HAP-1 (cell line): Measurements from ENCODE around the gene TSHZ2.
"Not testable (repeated sequence)": the region's sequence is repeated elsewhere in the genome, so short reads cannot be mapped to it uniquely, and the experiment has no call there.

Source experiments
- DNase-seq, 2 experiments: peaks; one replicate each; pipeline ENCODE4 v3.0.0-alpha.2; 2016 to 2020; ENCODE audit warnings: low spot score in 2 of 2
- H3K27me3 ChIP-seq: fragments of 250-450 bp; sonication (Bioruptor Pico); 2 replicates; pipeline ENCODE4 v1.5.1; 2020; ENCODE audit warnings: low read depth, mild to moderate bottlenecking, moderate library complexity
- H3K36me3 ChIP-seq: fragments of 250-450 bp; sonication (Bioruptor Pico); replicated peaks from 2 replicates; pipeline ENCODE4 v1.5.1; 2020; ENCODE audit warnings: mild to moderate bottlenecking
- H3K4me1 ChIP-seq: fragments of 250-450 bp; sonication (Bioruptor Pico); 2 replicates; pipeline ENCODE4 v1.5.1; 2020; ENCODE audit warnings: mild to moderate bottlenecking
- H3K4me3 ChIP-seq: fragments of 250-450 bp; sonication (Bioruptor Pico); 2 replicates; pipeline ENCODE4 v1.5.1; 2020; ENCODE audit warnings: mild to moderate bottlenecking, moderate library complexity
- H3K9me3 ChIP-seq: fragments of 250-450 bp; sonication (Bioruptor Pico); 2 replicates; pipeline ENCODE4 v1.5.1; 2020; ENCODE audit warnings: mild to moderate bottlenecking, moderate library complexity
- in situ Hi-C: fragments of 300-500 bp; cut with MboI; formaldehyde crosslinking; loops from 3 replicates; pipeline ENCODE4 v1.14.3; 2020; ENCODE audit warnings: low sequenced_read_pairs, inconsistent platforms, mixed read lengths

TSHZ2 gene

GRCh38 chr20:53444401-53445149, 472.4 kb downstream of the TSHZ2 start:
- Histone ChIP-seq H3K9me3 (no peaks in the 10 kb centered on the region), H3K27me3 (no peaks in the 10 kb centered on the region), H3K4me1 (no peaks in the 10 kb centered on the region), H3K4me3 (no peak overlapping the region), H3K36me3 (no peaks in the 10 kb centered on the region)
- DNase-seq, result no peak
- in situ Hi-C loops, result no loop called here

DNA sequence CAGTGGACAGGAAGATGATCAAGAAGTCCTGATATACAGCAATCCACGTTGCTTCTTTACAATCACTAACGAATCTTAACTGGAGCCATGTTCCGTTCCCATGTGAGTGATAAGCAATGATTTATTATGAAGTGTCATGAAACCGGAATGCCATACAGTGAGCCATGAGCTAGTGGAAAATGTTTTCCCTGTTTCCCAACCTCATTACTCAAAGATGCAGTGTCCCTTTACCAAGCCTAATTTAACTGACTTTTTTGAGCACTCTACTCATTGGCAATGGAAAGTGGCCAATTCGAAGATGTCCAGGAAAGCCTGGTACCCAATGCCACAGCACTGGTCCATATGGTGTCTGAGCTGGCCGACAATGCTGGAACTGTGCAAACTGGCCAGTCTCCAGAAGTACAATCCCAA, 473.2 kb downstream of the TSHZ2 start:
- no peaks in the 10 kb centered on the region for H3K36me3 ChIP-seq
- no peak for DNase-seq
- H3K9me3 ChIP-seq, result no peaks in the 10 kb centered on the region
- H3K27me3 ChIP-seq, result no peaks in the 10 kb centered on the region
- in situ Hi-C loops, result no loop called here
- no peaks in the 10 kb centered on the region for H3K4me1 ChIP-seq
- no peak overlapping the region for H3K4me3 ChIP-seq

GRCh38 chr20:53445932-53446331, 473.8 kb downstream of the TSHZ2 start:
- H3K9me3 ChIP-seq, result no peaks in the 10 kb centered on the region
- no peaks in the 10 kb centered on the region for H3K27me3 ChIP-seq
- H3K36me3 ChIP-seq, result no peaks in the 10 kb centered on the region
- no peak for DNase-seq
- no peak overlapping the region for H3K4me3 ChIP-seq
- in situ Hi-C loops, result no loop called here
- H3K4me1 ChIP-seq, result no peaks in the 10 kb centered on the region

DNA sequence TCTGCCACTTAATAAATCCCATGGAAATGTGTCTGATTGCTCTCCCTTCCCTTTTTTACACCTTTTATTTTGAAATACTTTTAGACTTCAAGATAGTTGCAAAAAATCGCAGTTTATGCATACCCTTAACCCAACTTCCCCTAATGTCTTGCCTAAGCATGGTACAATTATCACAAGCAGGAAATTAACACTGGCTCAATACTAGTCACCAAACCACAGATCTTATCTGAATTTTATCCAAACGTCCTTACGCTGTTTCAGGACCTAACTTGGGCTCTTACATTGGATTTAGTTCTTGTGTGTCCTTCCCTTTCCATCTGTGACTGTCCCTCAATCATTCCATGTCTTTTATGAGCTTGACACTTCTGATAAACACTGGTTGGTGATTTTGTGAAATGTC, 475.2 kb downstream of the TSHZ2 start:
- H3K4me3 ChIP-seq, result no peak overlapping the region
- H3K4me1 ChIP-seq, result no peaks in the 10 kb centered on the region
- DNase-seq, result no peak
- in situ Hi-C loops, result no loop called here
- no peaks in the 10 kb centered on the region for H3K27me3 ChIP-seq
- H3K9me3 ChIP-seq, result no peaks in the 10 kb centered on the region
- no peaks in the 10 kb centered on the region for H3K36me3 ChIP-seq

- no peaks in the 10 kb centered on the region for H3K36me3 ChIP-seq
- in situ Hi-C loops, result no loop called here
Observed at GRCh38 chr20:53448426-53448825, 476.3 kb downstream of the TSHZ2 start.

DNA sequence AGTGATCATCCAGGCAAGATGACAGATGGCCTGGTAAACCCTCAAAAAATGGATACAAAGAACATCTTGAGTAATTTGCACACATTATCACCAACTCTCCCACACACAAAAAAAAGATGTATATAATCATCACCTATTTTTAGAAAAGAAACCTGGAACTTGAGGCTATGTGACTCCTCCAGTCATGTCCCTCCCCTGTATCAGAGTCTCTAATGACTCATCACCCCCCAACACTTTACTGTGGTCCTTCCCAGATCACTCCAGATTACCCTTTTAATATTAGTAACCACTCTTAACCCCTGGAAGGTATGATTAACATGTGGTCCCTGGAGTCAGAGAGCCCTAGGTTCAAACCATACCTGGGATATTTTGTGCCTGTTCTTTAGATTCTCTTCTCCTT, 476.7 kb downstream of the TSHZ2 start:
- H3K36me3 ChIP-seq, result no peaks in the 10 kb centered on the region
- no peak for DNase-seq

More at GRCh38 chr20:53448426-53448825, 476.3 kb downstream of the TSHZ2 start:
- DNase-seq, result no peak
- no peaks in the 10 kb centered on the region for H3K27me3 ChIP-seq
- H3K4me3 ChIP-seq, result no peak overlapping the region
- H3K4me1 ChIP-seq, result no peaks in the 10 kb centered on the region
- no peaks in the 10 kb centered on the region for H3K9me3 ChIP-seq

DNA sequence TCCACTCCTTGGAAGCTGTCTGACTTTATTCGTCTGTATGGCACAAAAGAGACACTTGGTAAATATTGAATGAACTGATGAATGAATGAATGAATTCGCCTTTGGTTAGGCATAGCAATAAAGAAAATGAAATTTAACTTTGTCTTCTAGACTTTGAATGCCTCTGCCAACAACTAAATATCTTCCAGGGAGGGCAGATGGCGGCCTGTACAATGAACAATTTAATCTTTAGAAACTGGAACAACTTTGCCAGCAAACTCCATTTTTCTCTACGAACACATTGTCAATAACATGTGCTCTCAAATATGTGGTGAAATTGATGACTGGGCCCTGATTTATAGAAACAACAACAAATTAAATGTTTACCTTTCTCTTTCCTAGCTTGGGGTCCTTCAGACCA, 480.9 kb downstream of the TSHZ2 start:
- Histone ChIP-seq H3K9me3 (no peaks in the 10 kb centered on the region), H3K36me3 (no peaks in the 10 kb centered on the region), H3K4me3 (no peak overlapping the region), H3K4me1 (no peaks in the 10 kb centered on the region), H3K27me3 (no peaks in the 10 kb centered on the region)
- no peak for DNase-seq
- in situ Hi-C loops, result no loop called here

More for the DNA sequence above, 476.7 kb downstream of the TSHZ2 start:
- in situ Hi-C loops, result no loop called here
- Histone ChIP-seq H3K4me1 (no peaks in the 10 kb centered on the region), H3K27me3 (no peaks in the 10 kb centered on the region), H3K4me3 (no peak overlapping the region), H3K9me3 (no peaks in the 10 kb centered on the region)

- Histone ChIP-seq H3K27me3 (no peaks in the 10 kb centered on the region), H3K4me1 (no peaks in the 10 kb centered on the region), H3K9me3 (no peaks in the 10 kb centered on the region), H3K36me3 (no peaks in the 10 kb centered on the region), H3K4me3 (no peak overlapping the region)
- no peak for DNase-seq
- in situ Hi-C loops, result no loop called here
Observed at GRCh38 chr20:53454675-53455276, 482.6 kb downstream of the TSHZ2 start.

DNA sequence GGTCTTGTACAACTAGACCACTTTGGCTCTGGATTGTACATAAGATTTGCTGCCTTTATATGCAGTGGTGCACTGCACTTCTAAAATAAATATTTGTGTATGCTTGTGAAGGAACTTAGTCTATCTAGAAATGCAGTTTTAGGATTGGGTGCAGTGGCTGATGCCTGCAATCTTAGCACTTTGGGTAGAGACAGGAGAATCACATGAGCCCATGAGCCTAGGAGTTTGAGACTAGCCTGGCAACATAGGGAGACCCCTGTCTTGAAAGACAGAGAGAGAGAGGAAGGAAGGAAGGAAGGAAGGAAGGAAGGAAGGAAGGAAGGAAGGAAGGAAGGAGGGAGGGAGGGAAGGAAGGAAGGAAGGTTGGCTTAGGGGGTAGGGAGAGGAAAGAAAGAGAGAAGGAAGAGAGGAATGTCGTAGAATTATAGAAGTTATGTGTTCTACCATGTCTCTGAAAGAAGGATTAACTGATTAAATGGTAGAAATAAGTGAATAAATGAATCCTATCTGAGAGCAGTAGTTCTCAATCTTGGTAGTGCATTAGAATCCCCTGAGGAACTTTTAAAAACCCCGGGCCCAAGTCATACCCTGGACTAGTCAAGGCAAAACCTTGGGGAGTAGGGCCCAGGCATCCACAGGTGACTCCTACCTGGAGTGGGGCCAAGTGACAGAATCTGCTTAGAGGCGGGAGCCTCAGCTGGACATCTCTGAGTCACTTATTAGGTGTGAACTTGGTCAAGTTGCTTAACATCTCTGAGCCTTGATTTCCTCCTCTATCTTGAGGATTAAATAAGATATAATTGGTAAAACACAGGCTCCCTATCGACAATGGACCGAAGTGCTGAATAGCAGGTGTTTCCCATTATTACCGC, 491.2 kb downstream of the TSHZ2 start:
- no peak for DNase-seq
- Histone ChIP-seq H3K9me3 (peaks cover 2% of the 10 kb centered on the region; the same call in 1 of the 2 replicates), H3K4me1 (no peaks in the 10 kb centered on the region), H3K27me3 (no peaks in the 10 kb centered on the region), H3K4me3 (no peak overlapping the region), H3K36me3 (no peaks in the 10 kb centered on the region)
- in situ Hi-C loops, result no loop called here

GRCh38 chr20:53466279-53466678, 494.1 kb downstream of the TSHZ2 start:
- DNase-seq, result no peak
- peaks cover 4% of the 10 kb centered on the region for H3K27me3 ChIP-seq
- in situ Hi-C loops, result no loop called here
- no peaks in the 10 kb centered on the region for H3K4me1 ChIP-seq
- H3K9me3 ChIP-seq, result peaks cover 2% of the 10 kb centered on the region; the same call in 1 of the 2 replicates
- H3K36me3 ChIP-seq, result no peaks in the 10 kb centered on the region
- H3K4me3 ChIP-seq, result no peak overlapping the region

- in situ Hi-C loops, result no loop called here
- H3K27me3 ChIP-seq, result peaks cover 4% of the 10 kb centered on the region
- H3K36me3 ChIP-seq, result no peaks in the 10 kb centered on the region
- H3K9me3 ChIP-seq, result no peaks in the 10 kb centered on the region
- H3K4me1 ChIP-seq, result no peaks in the 10 kb centered on the region
- no peak overlapping the region for H3K4me3 ChIP-seq
- no peak for DNase-seq
Observed at GRCh38 chr20:53468587-53468986, 496.4 kb downstream of the TSHZ2 start.

- DNase-seq, H3K27me3 ChIP-seq, H3K4me1 ChIP-seq, H3K4me3 ChIP-seq, H3K9me3 ChIP-seq, in situ Hi-C loops, H3K36me3 ChIP-seq: not testable (repeated sequence)
Observed at GRCh38 chr20:53472859-53473258, 500.7 kb downstream of the TSHZ2 start.

DNA sequence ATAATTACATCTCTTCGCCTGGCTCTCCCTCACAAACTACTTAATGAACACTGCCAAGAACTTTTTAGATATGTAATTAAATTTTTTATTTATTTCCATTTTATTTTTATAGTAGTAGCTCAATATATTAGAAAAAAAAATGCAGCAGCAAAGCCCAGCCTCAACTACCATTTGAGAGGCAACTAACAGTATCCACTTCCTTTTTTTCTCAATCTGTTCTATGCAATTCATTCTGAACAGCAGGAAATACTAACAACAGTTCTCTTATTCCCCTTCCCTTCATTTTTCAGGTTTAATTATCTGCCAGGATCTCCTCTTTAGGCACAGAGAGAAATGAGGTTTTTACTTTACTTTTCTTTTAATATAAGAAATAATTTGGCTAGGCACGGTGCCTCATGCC, 508.8 kb downstream of the TSHZ2 start:
- H3K27me3 ChIP-seq, result no peaks in the 10 kb centered on the region; the same call in 1 of the 2 replicates
- in situ Hi-C loops, result no loop called here
- H3K4me1 ChIP-seq, result no peaks in the 10 kb centered on the region
- no peak overlapping the region for H3K4me3 ChIP-seq
- no peak for DNase-seq
- no peaks in the 10 kb centered on the region for H3K36me3 ChIP-seq
- H3K9me3 ChIP-seq, result no peaks in the 10 kb centered on the region
